Chondrocyte (in vitro differentiated cells): ENCODE data around the gene DYNLRB1. TPM values are rescaled to one million over a fixed set of nuclear protein-coding genes. Genes with fewer than 3 reads are reported as not detected.

Experiments
- DNase-seq: peaks from one replicate; pipeline ENCODE4 v3.0.0; 2021; ENCODE audit warnings: mixed read lengths, low spot score
- H3K27ac Mint-ChIP-seq: one replicate; pipeline ENCODE4 v1.8.0; 2021; ENCODE audit warnings: mild to moderate bottlenecking, moderate library complexity, mixed read lengths; ENCODE audit not compliant: unreplicated experiment
- H3K27me3 Mint-ChIP-seq: 2 replicates; pipeline ENCODE4 v1.8.0; 2021; ENCODE audit warnings: low read depth, mixed read lengths
- H3K36me3 Mint-ChIP-seq: 2 replicates; pipeline ENCODE4 v1.8.0; 2021; ENCODE audit warnings: low read depth, mixed read lengths
- H3K4me1 Mint-ChIP-seq: 2 replicates; pipeline ENCODE4 v1.8.0; 2021; ENCODE audit warnings: low read depth, mild to moderate bottlenecking, mixed read lengths
- H3K4me3 Mint-ChIP-seq: one replicate; pipeline ENCODE4 v1.8.0; 2021; ENCODE audit warnings: mild to moderate bottlenecking, moderate library complexity, mixed read lengths; ENCODE audit not compliant: unreplicated experiment
- H3K9me3 Mint-ChIP-seq: 2 replicates; pipeline ENCODE4 v1.8.0; 2021; ENCODE audit warnings: low read depth, mixed read lengths
- CTCF ChIP-seq: fragments of 200-600 bp; sonication (generic); IDR thresholded peaks from 2 replicates; pipeline ENCODE4 v1.5.0; 2021; ENCODE audit warnings: antibody characterized with exemption, mild to moderate bottlenecking, moderate library complexity
- total RNA-seq: library from RNA; stranded (reverse); gene quantifications from 3 replicates; pipeline ENCODE4 v1.2.1, GENCODE V29; 2021

The DYNLRB1 gene
- total RNA-seq, 1 donor from 2014 or later: 199 TPM

GRCh38 chr20:34541264-34541901, 25.2 kb downstream of the DYNLRB1 start:
- no peak overlapping the region for H3K4me3 Mint-ChIP-seq

DNA sequence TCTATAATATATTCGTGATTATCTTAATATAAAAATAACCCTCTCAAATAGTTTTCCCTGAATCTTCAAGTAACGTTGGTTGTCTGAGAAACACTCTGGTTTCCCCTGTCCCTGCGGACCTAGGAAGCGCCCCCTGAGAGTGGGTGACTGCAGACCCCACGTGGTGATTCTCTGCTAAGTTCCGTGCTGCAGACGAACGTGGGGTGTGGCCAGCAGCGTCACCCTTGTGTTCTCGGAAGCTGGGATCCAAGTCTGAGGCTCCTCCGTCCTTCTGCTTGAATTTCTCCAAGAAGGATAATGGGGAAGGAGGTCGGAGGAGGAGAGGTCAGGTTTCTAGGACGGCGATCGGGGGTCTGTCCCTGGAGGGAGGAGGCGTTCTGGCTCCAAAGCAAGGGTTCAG, 25.7 kb downstream of the DYNLRB1 start:
- H3K4me1 Mint-ChIP-seq: no peaks in the 10 kb centered on the region

More at GRCh38 chr20:34541264-34541901, 25.2 kb downstream of the DYNLRB1 start:
- Mint-ChIP-seq H3K9me3 (no peaks in the 10 kb centered on the region), H3K4me1 (no peaks in the 10 kb centered on the region), H3K27ac (no peak overlapping the region), H3K36me3 (peaks cover 41% of the 10 kb centered on the region), H3K27me3 (no peaks in the 10 kb centered on the region)
- no peak for TF ChIP-seq CTCF
- peak; percentile 38 for DNase-seq

DNA sequence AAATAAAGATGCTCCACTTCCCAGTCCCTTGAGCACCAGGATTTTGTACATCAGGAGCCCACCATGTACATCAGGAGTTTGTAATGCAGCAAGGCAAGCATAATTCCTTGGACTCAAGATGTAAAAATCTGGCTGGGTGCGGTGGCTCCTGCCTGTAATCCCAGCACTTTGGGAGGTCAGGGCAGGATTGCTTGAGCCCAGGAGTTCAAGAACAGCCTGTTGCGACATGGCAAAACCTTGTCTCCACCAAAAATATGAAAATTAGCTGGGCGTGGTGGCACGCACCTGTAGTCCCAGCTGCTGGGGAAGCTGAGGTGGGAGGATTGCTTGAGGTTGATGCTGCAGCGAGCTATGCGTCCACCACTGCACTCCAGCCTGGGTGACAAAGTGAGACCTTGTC, 26.2 kb downstream of the DYNLRB1 start:
- DNase-seq: peak; percentile 15
- Mint-ChIP-seq H3K36me3 (peaks cover 33% of the 10 kb centered on the region), H3K4me3 (no peak overlapping the region), H3K4me1 (no peaks in the 10 kb centered on the region), H3K9me3 (no peaks in the 10 kb centered on the region), H3K27ac (no peak overlapping the region), H3K27me3 (no peaks in the 10 kb centered on the region)
- TF ChIP-seq CTCF: no peak

More for the DNA sequence above, 25.7 kb downstream of the DYNLRB1 start:
- peak; percentile 28 for DNase-seq
- peaks cover 38% of the 10 kb centered on the region for H3K36me3 Mint-ChIP-seq
- no peaks in the 10 kb centered on the region for H3K27me3 Mint-ChIP-seq
- no peaks in the 10 kb centered on the region for H3K9me3 Mint-ChIP-seq
- no peak overlapping the region for H3K27ac Mint-ChIP-seq
- no peak for TF ChIP-seq CTCF
- H3K4me3 Mint-ChIP-seq: no peak overlapping the region

DNA sequence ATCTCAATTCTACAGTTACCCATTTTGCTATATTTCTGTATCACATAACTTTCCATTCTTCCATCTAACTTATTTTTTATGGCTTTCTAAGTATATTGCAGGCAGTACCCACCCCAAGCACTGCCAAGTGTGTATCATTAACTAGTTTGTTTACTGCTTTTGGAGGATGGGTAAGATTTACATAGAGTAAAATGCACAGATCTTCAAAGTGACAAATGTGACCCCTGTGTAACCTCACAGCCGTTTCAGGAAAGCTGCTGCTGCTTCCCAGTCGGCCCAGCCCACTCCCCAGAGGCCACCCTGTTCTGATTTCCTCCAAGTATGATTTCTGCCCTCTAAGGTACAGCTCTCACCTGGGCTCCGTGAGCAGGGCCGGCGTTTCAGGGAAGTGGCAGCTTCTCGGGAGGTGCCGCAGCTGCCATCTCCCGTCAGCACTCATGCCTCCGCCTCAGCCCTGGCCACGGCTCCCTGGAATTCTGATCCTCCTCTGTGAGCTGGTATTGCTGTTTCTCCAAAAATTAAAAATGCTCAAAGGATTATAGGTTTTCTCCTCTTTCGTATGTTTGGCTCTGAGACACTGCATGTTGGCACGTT, 27.3 kb downstream of the DYNLRB1 start:
- H3K4me1 Mint-ChIP-seq: no peaks in the 10 kb centered on the region
- peak; percentile 77 for DNase-seq
- H3K4me3 Mint-ChIP-seq: no peak overlapping the region
- no peak overlapping the region for H3K27ac Mint-ChIP-seq
- H3K9me3 Mint-ChIP-seq: no peaks in the 10 kb centered on the region
- TF ChIP-seq CTCF: no peak
- H3K27me3 Mint-ChIP-seq: no peaks in the 10 kb centered on the region
- H3K36me3 Mint-ChIP-seq: peaks cover 31% of the 10 kb centered on the region

DNA sequence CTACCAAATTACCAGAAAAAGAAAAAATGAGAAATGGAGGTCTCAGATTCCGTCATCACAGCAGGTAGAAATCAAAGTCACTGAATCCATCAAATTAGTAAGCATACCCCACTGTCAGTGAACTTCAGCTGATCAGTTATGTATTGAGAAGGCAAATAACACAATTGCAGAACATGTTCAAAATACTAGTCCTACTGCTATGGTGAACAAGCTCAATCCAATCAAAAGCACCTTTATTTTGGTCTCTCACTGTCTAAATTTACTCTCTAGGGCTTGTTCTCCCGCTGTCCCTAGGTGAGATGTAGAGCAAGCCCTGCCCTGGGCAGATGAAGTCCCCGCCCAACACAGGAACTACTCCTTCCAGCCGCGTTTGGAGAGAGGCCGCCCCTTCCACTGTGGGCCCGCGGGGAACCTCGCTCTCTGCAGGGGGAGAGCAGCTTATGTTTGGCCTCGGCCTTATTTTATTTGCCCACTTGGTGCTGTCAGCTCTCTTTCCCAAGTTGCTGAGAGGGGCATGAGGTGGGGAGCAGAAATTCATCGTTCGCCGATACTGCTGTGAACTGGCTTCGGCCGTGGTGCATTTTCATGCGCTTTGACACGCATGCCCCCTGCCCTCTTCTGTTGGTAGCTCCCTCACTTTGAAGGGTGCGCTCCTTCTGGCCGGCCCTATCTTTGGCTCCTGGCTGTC, 28.0 kb downstream of the DYNLRB1 start:
- H3K27me3 Mint-ChIP-seq: no peaks in the 10 kb centered on the region
- no peak overlapping the region for H3K27ac Mint-ChIP-seq
- no peaks in the 10 kb centered on the region for H3K4me1 Mint-ChIP-seq
- H3K9me3 Mint-ChIP-seq: no peaks in the 10 kb centered on the region
- peak; percentile 78 for DNase-seq
- H3K4me3 Mint-ChIP-seq: no peak overlapping the region
- H3K36me3 Mint-ChIP-seq: peaks cover 24% of the 10 kb centered on the region
- no peak for TF ChIP-seq CTCF
